Epithelial cell of esophagus (primary cell): ENCODE results near the gene SLC40A1.

Experiments
- DNase-seq: peaks from one replicate; pipeline ENCODE4 v3.0.0; 2010; ENCODE audit warnings: low read depth
- H3K4me3 ChIP-seq: 2 replicates; pipeline ENCODE4 v1.5.1; 2011; ENCODE audit warnings: mild to moderate bottlenecking, low read length, control low read depth
- CTCF ChIP-seq: IDR thresholded peaks from 2 replicates; pipeline ENCODE4 v1.5.1; 2011; ENCODE audit warnings: low read depth, mild to moderate bottlenecking, low read length, control low read depth, inconsistent platforms; ENCODE audit not compliant: insufficient read depth; ENCODE audit errors: missing control alignments

Gene SLC40A1

GRCh38 chr2:189599245-189599644 lies 18.7 kb upstream of the SLC40A1 start:
- DNase-seq: no peak
- H3K4me3 ChIP-seq: no peak overlapping the region
- no peak for TF ChIP-seq CTCF

GRCh38 chr2:189595417-189595816 lies 14.8 kb upstream of the SLC40A1 start:
- no peak for TF ChIP-seq CTCF
- H3K4me3 ChIP-seq: no peak overlapping the region
- DNase-seq: no peak

- DNase-seq: no peak
- no peak for TF ChIP-seq CTCF
- no peak overlapping the region for H3K4me3 ChIP-seq
Observed at GRCh38 chr2:189594305-189594704, 13.7 kb upstream of the SLC40A1 start.

GRCh38 chr2:189593115-189593514 lies 12.5 kb upstream of the SLC40A1 start:
- no peak overlapping the region for H3K4me3 ChIP-seq
- DNase-seq: no peak
- no peak for TF ChIP-seq CTCF

GRCh38 chr2:189592353-189592984 lies 11.9 kb upstream of the SLC40A1 start:
- no peak for DNase-seq
- no peak for TF ChIP-seq CTCF
- H3K4me3 ChIP-seq: no peak overlapping the region

- no peak for TF ChIP-seq CTCF
- H3K4me3 ChIP-seq: no peak overlapping the region
- no peak for DNase-seq
Observed at GRCh38 chr2:189587780-189588179, 7.2 kb upstream of the SLC40A1 start.

- no peak for TF ChIP-seq CTCF
- DNase-seq: peak; percentile 81
Observed at GRCh38 chr2:189585226-189585756, 4.7 kb upstream of the SLC40A1 start.

More at GRCh38 chr2:189585226-189585756, 4.7 kb upstream of the SLC40A1 start:
- no peak overlapping the region for H3K4me3 ChIP-seq
